Measurements from ENCODE around the gene PRPF6.

GRCh38 chr20:63953764-63954429 lies 27.0 kb upstream of the PRPF6 start:
- no peak for TF ChIP-seq CTCF (IDR thresholded peaks at IDR 0.05)
- TF ChIP-seq SIN3A (IDR thresholded peaks at IDR 0.05; ENCODE audit: borderline replicate concordance, insufficient read depth, low read depth, low read length) = no peak
- TF ChIP-seq POLR2AphosphoS5 (IDR thresholded peaks at IDR 0.05; ENCODE audit: low read depth, low read length) = no peak
- TF ChIP-seq, protein P1, sequence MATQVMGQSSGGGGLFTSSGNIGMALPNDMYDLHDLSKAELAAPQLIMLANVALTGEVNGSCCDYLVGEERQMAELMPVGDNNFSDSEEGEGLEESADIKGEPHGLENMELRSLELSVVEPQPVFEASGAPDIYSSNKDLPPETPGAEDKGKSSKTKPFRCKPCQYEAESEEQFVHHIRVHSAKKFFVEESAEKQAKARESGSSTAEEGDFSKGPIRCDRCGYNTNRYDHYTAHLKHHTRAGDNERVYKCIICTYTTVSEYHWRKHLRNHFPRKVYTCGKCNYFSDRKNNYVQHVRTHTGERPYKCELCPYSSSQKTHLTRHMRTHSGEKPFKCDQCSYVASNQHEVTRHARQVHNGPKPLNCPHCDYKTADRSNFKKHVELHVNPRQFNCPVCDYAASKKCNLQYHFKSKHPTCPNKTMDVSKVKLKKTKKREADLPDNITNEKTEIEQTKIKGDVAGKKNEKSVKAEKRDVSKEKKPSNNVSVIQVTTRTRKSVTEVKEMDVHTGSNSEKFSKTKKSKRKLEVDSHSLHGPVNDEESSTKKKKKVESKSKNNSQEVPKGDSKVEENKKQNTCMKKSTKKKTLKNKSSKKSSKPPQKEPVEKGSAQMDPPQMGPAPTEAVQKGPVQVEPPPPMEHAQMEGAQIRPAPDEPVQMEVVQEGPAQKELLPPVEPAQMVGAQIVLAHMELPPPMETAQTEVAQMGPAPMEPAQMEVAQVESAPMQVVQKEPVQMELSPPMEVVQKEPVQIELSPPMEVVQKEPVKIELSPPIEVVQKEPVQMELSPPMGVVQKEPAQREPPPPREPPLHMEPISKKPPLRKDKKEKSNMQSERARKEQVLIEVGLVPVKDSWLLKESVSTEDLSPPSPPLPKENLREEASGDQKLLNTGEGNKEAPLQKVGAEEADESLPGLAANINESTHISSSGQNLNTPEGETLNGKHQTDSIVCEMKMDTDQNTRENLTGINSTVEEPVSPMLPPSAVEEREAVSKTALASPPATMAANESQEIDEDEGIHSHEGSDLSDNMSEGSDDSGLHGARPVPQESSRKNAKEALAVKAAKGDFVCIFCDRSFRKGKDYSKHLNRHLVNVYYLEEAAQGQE (IDR thresholded peaks at IDR 0.05; ENCODE audit: insufficient read depth in 1 of 2, low read depth in 2 of 2, low read length in 1 of 2) = no peak
- TF ChIP-seq TCF7L2 (IDR thresholded peaks at IDR 0.05; ENCODE audit: low read depth, low read length) = no peak
